Loucy (cell line): ENCODE results near the gene SLC26A11.

Experiments used
- H2AFZ ChIP-seq: fragments of 200-600 bp; sonication (generic); 2 replicates; pipeline ENCODE4 v1.6.0; 2016; ENCODE audit warnings: antibody characterized with exemption, mild to moderate bottlenecking, low read length, moderate library complexity
- H3F3A ChIP-seq: fragments of 200-600 bp; 2 replicates; pipeline ENCODE4 v1.6.0; 2016; ENCODE audit warnings: antibody characterized with exemption, low read depth, mild to moderate bottlenecking
- H3K27me3 ChIP-seq: fragments of 200-600 bp; sonication (generic); 2 replicates; pipeline ENCODE4 v1.6.1; 2014; ENCODE audit warnings: low read length, mild to moderate bottlenecking; ENCODE audit not compliant: insufficient read depth, poor library complexity, severe bottlenecking
- H3K36me3 ChIP-seq: fragments of 200-600 bp; sonication (generic); 2 replicates; pipeline ENCODE4 v1.6.1; 2016; ENCODE audit warnings: low read length; ENCODE audit not compliant: insufficient read depth
- H3K4me1 ChIP-seq: fragments of 200-600 bp; sonication (generic); 2 replicates; pipeline ENCODE4 v1.5.1; 2014; ENCODE audit warnings: low read length, mild to moderate bottlenecking; ENCODE audit not compliant: insufficient read depth, poor library complexity, severe bottlenecking
- H3K4me2 ChIP-seq: fragments of 200-600 bp; sonication (generic); 2 replicates; pipeline ENCODE4 v1.6.0; 2014; ENCODE audit warnings: antibody characterized with exemption, low read length, low read depth, mild to moderate bottlenecking; ENCODE audit not compliant: poor library complexity, severe bottlenecking
- H3K4me3 ChIP-seq: fragments of 200-600 bp; sonication (generic); 2 replicates; pipeline ENCODE4 v1.5.1; 2014; ENCODE audit warnings: low read length, mild to moderate bottlenecking, mixed read lengths; ENCODE audit not compliant: poor library complexity, severe bottlenecking
- H3K79me2 ChIP-seq: fragments of 200-600 bp; sonication (generic); 2 replicates; pipeline ENCODE4 v1.6.1; 2014; ENCODE audit warnings: low read length; ENCODE audit not compliant: insufficient read depth
- H3K9ac ChIP-seq: fragments of 200-600 bp; sonication (generic); 2 replicates; pipeline ENCODE4 v1.6.0; 2014; ENCODE audit warnings: mild to moderate bottlenecking, low read depth, low read length, moderate library complexity; ENCODE audit not compliant: poor library complexity, severe bottlenecking
- H3K9me2 ChIP-seq: fragments of 200-600 bp; sonication (generic); replicated peaks from 2 replicates; pipeline ENCODE4 v1.6.1; 2016; ENCODE audit warnings: low read depth, low read length, mixed read lengths
- H3K9me3 ChIP-seq: fragments of 200-600 bp; sonication (generic); 2 replicates; pipeline ENCODE4 v1.6.1; 2014; ENCODE audit warnings: mild to moderate bottlenecking, antibody characterized with exemption, low read length, low read depth; ENCODE audit not compliant: insufficient read depth
- H4K20me1 ChIP-seq: fragments of 200-600 bp; sonication (generic); 2 replicates; pipeline ENCODE4 v1.6.0; 2014; ENCODE audit warnings: antibody characterized with exemption, low read length, mild to moderate bottlenecking; ENCODE audit not compliant: insufficient read depth, poor library complexity, severe bottlenecking
- CTCF ChIP-seq: fragments of 200-600 bp; sonication (generic); conservative IDR thresholded peaks from 2 replicates; pipeline ENCODE4 v1.5.1; 2014; ENCODE audit warnings: mild to moderate bottlenecking, antibody characterized with exemption, low read length
- EZH2phosphoT487 ChIP-seq: fragments of 200-600 bp; IDR thresholded peaks from 2 replicates; pipeline ENCODE4 v1.6.1; 2018; ENCODE audit warnings: antibody characterized with exemption, mild to moderate bottlenecking, moderate library complexity, borderline replicate concordance

SLC26A11 gene

GRCh38 chr17:80294653-80295052, 74.4 kb downstream of the SLC26A11 start:
- H3F3A ChIP-seq, result no peaks in the 10 kb centered on the region
- H4K20me1 ChIP-seq, result no peaks in the 10 kb centered on the region
- H3K79me2 ChIP-seq, result no peaks in the 10 kb centered on the region
- H2AFZ ChIP-seq, result no peak overlapping the region
- H3K4me2 ChIP-seq, result no peak overlapping the region
- no peak overlapping the region for H3K9ac ChIP-seq
- H3K27me3 ChIP-seq, result no peaks in the 10 kb centered on the region
- H3K9me3 ChIP-seq, result no peaks in the 10 kb centered on the region
- TF ChIP-seq CTCF, result no peak
- TF ChIP-seq EZH2phosphoT487, result no peak
- H3K9me2 ChIP-seq, result no peaks in the 10 kb centered on the region
- peaks cover 79% of the 10 kb centered on the region; the same call in 1 of the 2 replicates for H3K36me3 ChIP-seq
- H3K4me1 ChIP-seq, result no peaks in the 10 kb centered on the region
- H3K4me3 ChIP-seq, result no peak overlapping the region

DNA sequence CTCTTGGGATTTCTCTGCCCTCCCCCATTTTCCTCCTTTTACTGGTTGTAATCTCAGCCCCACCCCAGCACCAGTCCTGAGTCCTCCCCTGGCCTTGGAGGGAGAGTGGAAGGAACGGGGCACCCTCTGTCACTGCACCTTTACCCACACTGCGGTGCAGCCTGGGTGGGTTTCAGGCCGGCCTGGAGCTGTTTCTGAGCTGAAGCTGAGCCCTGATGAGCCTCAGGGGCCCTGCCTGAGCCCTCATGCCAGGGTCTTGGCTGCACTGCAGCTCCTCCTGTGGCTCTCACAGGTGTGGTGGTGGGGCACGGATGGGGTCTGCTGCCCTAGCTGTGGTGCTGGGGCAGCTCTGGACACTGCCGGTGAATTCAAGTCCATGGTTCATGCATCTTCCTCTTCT, 74.9 kb downstream of the SLC26A11 start:
- Histone ChIP-seq H3K9me2 (no peaks in the 10 kb centered on the region), H2AFZ (no peak overlapping the region), H3K4me3 (no peak overlapping the region), H4K20me1 (no peaks in the 10 kb centered on the region), H3K9ac (no peak overlapping the region), H3K36me3 (peaks cover 79% of the 10 kb centered on the region; the same call in 1 of the 2 replicates), H3K4me1 (no peaks in the 10 kb centered on the region), H3K9me3 (no peaks in the 10 kb centered on the region), H3K4me2 (no peak overlapping the region), H3K27me3 (no peaks in the 10 kb centered on the region), H3K79me2 (no peaks in the 10 kb centered on the region), H3F3A (no peaks in the 10 kb centered on the region)
- TF ChIP-seq EZH2phosphoT487 (no peak), CTCF (no peak)

GRCh38 chr17:80295559-80295958, 75.3 kb downstream of the SLC26A11 start:
- Histone ChIP-seq H3K79me2 (no peaks in the 10 kb centered on the region), H3F3A (no peaks in the 10 kb centered on the region), H3K4me3 (no peak overlapping the region), H3K27me3 (no peaks in the 10 kb centered on the region), H3K9ac (no peak overlapping the region), H3K4me2 (no peak overlapping the region), H3K9me3 (no peaks in the 10 kb centered on the region), H4K20me1 (no peaks in the 10 kb centered on the region), H3K36me3 (peaks cover 79% of the 10 kb centered on the region; the same call in 1 of the 2 replicates), H3K9me2 (no peaks in the 10 kb centered on the region), H2AFZ (no peak overlapping the region), H3K4me1 (no peaks in the 10 kb centered on the region)
- no peak for TF ChIP-seq EZH2phosphoT487
- TF ChIP-seq CTCF, result no peak
